NCI-H460 (cell line): Measurements from ENCODE around the gene MX1. TPM values are rescaled to one million over a fixed set of nuclear protein-coding genes. Genes with fewer than 3 reads are reported as not detected.

Experiments used
- DNase-seq: peaks from one replicate; pipeline ENCODE4 v3.0.0-alpha.2; 2016; ENCODE audit warnings: low read depth; ENCODE audit errors: extremely low read depth
- polyA plus RNA-seq: library from polyadenylated mRNA; depleted of rRNA; stranded (reverse); fragments of >200 nt; gene quantifications from 2 replicates; pipeline ENCODE4 v1.2.3, GENCODE V29; 2014; cell fraction: nucleus; rRNA removed
- total RNA-seq: library from RNA; depleted of rRNA; stranded (reverse); fragments of >200 nt; shearing (Covaris generic); gene quantifications from 2 replicates; pipeline ENCODE4 v1.2.3, GENCODE V29; 2014; rRNA removed

MX1 gene, protein sequence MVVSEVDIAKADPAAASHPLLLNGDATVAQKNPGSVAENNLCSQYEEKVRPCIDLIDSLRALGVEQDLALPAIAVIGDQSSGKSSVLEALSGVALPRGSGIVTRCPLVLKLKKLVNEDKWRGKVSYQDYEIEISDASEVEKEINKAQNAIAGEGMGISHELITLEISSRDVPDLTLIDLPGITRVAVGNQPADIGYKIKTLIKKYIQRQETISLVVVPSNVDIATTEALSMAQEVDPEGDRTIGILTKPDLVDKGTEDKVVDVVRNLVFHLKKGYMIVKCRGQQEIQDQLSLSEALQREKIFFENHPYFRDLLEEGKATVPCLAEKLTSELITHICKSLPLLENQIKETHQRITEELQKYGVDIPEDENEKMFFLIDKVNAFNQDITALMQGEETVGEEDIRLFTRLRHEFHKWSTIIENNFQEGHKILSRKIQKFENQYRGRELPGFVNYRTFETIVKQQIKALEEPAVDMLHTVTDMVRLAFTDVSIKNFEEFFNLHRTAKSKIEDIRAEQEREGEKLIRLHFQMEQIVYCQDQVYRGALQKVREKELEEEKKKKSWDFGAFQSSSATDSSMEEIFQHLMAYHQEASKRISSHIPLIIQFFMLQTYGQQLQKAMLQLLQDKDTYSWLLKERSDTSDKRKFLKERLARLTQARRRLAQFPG
- total RNA-seq, result 2.7 and 2.9 TPM in 2 replicates
- 1.2 and 5.0 TPM in 2 replicates for polyA plus RNA-seq

DNA sequence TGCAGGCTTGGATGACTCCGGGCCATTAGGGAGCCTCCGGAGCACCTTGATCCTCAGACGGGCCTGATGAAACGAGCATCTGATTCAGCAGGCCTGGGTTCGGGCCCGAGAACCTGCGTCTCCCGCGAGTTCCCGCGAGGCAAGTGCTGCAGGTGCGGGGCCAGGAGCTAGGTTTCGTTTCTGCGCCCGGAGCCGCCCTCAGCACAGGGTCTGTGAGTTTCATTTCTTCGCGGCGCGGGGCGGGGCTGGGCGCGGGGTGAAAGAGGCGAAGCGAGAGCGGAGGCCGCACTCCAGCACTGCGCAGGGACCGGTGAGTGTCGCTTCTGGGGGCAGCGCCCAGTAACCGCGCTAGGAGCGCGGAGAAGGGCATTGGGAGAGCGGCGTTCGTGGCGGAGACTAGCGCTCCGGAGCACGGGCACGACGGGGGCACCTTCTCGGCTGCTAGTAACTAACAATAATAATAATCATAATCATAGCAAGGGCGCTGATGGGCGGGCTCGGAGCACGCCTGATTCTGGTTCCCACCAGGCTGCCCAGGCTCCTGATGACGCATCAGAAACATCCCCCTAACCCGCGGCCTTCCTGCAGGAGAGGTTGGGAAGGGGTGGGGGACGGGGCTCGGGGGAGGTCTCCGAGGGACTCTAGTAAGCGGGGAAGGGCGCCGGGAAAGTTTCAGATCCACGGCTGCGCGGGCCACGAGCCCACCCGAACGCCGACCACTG, at the start of gene MX1:
Gene MX1, plus strand, starts transcription at position 286 of the 722 bp plus-strand sequence. CDS start 5,832 bp downstream, outside the sequence.
- DNase-seq, result no peak

DNA sequence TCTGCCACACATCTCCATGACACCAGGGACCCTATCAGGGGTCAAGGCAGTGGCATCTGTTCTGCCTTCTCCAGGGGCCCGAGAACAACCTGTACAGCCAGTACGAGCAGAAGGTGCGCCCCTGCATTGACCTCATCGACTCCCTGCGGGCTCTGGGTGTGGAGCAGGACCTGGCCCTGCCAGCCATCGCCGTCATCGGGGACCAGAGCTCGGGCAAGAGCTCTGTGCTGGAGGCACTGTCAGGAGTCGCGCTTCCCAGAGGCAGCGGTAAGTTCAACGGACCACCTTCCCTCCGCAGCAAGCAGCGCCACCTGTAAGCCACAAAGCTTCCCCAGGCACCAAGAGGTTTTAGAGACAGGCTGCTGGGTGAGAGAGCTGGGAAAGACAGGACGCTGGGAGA, 48.3 kb upstream of the MX1 start:
- DNase-seq, result no peak

DNA sequence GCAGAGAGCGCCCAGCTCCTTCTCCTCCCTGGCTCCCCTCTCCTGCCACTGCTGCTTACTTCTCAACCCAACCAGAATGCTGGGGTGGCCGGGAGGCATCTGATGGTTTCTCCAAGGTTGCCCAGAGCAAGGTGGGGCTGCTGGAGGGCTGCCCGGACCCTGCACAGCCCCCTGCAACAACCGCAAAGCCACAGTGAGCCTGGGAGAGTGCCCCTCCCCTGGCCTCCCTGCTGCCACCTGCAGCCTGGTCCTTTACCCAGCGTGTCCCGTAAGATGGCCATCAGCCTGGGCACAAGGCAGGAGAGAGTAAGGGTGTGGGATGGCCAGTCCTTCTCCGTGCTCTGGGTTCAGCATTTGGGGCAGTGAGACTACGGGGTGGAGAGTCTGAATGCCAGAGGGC, 47.2 kb upstream of the MX1 start:
- no peak for DNase-seq

DNA sequence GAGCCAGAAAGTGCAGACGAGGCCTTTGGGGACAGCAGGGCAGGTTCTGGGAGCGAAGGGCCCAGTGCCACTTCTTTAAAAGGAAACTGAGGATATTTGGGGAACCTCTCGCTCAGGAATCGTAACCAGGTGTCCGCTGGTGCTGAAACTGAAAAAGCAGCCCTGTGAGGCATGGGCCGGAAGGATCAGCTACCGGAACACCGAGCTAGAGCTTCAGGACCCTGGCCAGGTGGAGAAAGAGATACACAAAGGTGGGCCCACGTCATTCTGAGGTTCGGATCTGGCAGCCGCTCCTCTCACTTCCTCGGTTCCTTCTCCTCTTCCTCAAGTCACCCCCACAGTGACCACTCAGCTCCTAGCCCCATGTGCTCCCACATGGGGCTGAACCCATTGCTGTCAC, 46.1 kb upstream of the MX1 start:
- no peak for DNase-seq

DNA sequence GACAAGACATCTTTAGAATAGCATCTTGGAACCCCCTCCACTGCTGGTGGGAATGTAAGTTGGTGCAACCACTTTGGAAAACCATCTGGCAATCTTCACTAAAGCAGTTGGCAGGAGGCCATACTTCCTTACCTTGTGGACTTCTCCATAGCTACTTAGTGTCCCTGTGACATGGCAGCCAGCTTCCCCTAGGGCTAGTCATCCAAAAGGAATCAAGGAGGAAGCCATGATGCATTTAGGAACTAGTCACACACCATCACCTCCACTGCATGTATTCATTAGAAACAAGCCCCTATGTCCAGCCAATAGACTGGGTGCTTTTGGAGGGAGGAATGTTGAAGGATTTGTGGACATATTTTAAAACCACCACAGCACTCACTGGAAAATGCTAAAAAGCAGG, 44.3 kb upstream of the MX1 start:
- DNase-seq, result no peak

DNA sequence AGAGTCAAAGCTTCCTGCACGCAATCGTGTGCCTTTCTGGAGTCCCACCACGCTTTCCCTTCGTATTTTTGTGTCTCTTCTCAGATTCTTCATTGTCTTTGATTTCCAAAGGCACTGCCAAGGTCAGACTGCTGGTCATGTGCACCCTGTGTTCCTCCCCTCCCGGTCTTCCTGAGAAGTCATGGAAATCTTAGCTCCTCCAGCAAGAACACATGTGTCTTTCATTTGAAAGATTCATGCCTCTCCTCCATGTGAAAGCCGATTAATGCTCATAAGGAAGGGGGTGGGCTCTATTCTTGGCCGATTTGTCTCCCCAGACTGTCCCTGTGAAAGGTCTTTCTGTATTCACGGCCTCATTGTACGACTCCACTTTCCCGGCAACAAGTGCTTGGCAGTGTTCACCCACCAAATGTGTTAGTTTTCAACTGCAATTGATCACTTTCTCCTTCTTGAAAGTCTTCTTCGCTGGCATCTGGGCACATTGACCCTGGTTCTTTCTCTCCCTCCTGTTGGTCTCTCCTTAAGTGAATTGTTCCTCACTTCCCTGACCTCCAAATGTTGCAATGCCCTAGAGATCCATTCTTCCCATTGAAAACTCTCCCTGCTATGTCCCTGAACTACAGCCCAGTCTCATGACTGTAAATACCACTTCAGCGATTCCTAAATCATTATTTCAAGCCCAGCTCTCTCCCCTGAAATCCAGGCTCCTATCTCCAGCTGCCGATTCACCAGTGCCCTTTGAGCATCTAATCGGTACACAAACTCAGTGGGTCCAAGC, 38.8 kb upstream of the MX1 start:
- no peak for DNase-seq

DNA sequence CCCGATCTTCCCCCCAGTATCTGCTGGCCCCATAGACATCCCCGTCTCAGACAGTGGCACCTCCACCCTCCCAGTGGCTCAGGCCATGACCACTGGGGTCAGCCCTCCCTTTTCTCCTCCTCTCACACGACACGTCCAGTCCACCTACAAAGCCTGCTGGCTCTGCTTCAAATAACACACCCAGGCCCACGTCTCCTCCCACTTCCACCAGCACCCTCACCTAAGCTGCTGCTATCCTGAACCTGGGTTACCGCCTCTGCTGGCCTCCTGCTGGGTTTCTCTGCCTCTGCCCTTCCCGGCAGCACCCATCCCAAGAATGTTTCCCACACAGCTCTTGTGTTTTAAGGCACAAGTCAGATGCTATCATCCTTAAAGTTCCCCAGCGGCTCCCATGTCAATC, 38.2 kb upstream of the MX1 start:
- no peak for DNase-seq

DNA sequence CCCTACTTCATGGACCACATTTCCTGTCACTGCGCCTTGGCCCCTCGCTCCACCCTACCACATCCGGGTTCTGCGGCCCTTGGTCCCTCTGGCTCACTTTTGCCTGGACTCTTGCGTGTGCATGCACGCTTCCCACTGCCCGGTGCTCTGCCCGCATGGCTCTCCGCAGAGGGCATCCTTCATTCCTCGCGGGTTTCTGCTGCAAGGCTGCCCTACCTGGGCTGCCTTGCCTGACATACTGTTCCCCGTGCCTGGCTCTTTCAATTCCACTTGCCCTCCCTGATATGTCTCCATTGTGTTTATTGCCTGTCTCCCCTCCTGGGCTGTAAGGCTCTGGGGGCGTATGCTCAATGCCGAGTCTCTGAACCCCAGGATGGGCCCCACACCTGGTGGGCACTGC, 37.8 kb upstream of the MX1 start:
- no peak for DNase-seq

DNA sequence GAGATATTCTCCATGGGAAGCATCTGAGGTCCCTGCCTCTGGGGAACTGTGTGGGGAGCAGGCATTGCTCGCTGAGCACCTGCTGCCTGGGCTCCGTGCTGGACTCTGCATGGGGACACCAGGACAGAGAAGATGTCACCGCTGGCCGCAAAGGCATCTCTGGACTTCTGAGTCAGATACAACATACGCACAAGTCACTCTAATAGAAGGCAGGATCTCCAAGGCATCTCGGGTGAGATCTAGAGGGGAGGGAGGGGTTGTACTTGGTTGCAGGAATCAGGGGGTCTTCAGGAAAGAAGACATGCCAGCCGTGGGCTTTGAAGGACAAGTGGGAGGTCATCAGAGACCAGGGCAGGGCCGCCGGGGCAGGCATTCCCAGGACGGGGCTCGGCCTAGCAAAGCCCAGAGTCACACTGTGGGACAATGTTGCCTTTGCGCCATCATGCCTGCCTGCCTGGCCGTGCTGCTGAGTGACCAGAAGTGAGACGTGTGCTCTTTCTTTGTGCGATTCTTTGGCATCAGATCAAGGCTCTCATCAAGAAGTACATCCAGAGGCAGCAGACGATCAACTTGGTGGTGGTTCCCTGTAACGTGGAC, 35.9 kb upstream of the MX1 start:
- no peak for DNase-seq

DNA sequence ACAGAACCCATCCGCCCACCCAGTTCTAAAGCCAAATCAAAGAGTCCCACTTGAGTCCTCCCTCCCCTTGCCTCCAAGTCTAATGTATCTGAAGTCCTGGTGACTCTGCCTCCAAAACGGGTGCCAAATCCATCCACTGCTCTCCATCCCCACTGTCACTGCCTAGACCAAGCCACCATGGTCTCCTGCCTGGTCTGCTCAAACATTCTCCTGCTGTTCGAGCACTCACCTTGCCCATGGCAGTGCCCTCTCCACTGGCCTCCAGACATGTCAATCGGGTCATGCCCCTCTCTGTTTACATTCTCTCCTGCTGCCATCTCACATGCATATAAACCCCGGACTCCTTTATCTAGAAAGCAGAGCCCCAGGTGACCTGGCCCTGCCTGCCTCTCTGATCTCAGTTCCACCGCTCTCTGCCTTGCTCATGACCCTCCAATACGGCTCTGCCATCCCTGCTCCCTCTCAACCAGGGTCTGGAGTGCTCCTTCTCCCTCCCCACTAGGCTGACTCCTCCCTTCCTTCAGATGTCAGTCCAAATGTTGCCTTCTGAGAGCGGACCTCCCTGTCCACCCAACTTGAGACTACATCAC, 32.1 kb upstream of the MX1 start:
- no peak for DNase-seq

DNA sequence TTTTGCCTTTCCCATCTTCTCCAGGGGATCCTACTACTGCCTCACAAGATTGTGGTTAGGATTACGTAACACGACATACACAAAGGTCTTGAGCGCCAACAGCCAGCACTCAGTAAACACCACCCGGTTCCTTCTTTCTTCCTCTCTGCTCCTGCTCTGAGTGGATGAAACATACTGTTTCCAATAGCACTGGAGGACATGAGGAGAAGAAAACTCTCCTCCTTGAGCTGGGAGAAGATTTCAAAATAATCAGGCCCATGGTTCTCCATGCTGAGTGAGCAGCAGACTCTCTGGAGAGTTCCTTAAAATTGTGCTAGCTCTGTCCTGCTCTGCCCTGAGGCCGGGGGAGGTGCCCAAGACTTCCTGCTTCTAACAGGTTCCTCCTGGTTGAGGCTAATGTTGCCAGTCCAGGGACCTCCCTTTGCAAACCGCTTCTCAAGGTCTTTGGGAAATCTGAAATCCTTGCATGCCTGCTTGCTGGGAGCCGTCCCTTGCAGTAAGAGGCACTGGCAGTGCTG, 29.4 kb upstream of the MX1 start:
- no peak for DNase-seq

DNA sequence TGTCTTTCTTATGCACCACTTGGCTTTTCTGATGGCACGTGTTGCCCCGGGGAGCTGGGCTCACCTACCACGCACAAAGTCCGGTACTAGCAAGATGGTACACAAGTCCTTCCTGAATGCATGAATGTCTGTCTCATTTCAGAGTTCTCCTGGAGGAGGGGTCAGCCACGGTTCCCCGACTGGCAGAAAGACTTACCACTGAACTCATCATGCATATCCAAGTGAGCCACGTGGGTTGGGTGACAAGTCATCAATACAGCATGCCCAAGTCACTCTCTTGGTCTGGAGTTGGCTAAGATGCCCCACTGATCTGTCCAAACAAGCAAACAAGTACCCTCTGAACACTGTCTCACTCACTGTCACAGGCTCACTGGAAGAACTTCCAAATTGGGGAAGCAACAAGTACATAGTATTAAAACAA, 28.6 kb upstream of the MX1 start:
- no peak for DNase-seq

DNA sequence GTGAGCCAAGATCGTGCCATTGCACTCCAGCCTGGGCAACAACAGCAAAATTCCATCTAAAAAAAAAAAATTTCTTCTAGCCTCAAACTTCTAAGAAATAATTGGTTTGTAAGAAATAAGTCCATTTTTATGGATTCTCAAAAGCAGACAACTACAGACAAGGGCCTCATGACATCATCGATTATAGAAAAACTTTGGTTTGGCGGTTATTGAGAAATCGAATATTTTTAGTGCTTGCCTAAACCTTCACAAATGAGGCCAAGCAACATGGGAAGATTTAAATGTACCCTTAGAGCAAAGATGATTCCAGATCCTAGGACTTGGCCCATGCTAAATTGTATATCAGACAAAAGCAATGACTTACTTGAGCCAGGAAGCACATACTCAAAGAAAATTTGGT, 27.8 kb upstream of the MX1 start:
- DNase-seq, result no peak

DNA sequence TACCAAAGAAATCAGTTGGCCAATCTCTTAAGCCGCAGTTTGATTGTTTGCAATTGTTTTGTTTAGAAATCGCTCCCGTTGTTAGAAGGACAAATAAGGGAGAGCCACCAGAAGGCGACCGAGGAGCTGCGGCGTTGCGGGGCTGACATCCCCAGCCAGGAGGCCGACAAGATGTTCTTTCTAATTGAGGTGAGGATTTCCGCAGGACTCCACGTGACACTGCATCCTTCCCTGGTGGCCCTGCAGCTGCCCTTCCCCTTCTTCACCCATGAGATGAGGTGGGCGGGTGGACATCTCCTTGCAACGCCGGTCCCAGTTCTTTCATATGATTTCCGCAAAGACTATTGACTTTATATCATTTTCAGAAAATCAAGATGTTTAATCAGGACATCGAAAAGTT, 27.2 kb upstream of the MX1 start:
- no peak for DNase-seq

DNA sequence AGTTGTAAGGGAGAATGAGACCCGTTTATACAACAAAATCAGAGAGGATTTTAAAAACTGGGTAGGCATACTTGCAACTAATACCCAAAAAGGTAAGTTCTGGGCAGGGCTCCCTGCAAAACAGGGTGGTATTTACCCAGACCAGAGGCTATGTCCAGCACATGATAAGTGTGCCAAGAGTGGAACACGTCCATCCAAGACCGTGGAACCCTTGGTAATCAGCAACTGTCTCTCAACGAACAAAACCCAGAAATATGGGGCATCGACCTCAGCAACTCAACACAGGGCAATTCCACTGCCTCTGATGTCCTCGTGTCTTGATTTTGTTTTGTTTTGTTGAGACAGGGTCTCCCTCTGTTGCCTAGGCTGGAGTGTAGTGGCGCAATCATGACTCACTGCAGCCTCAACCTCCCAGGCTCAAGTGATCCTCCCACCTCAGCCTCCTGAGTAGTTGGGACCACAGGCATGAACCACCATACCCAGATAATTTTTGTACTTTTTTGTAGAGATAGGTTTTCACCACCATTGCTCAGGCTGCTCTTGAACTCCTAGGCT, 26.7 kb upstream of the MX1 start:
- no peak for DNase-seq

DNA sequence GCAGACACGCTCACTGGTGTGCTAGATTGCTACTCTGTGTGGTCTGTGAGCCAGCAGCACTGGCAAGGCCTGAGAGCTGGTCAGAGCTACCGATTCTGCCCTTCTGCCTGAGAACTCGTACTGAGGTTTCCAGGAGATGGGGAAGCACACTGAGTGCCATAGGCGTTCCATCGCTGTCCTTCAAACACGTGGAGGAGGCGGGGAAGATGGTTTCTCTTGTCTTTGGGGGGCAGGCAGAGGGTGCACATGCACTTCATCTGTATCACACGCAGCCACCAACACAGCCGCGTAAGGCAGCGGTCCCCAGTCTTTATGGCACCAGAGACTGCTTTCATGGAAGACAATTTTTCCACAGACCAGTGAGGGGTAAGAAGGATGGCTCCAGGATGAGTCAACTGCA, 23.8 kb upstream of the MX1 start:
- DNase-seq, result no peak

DNA sequence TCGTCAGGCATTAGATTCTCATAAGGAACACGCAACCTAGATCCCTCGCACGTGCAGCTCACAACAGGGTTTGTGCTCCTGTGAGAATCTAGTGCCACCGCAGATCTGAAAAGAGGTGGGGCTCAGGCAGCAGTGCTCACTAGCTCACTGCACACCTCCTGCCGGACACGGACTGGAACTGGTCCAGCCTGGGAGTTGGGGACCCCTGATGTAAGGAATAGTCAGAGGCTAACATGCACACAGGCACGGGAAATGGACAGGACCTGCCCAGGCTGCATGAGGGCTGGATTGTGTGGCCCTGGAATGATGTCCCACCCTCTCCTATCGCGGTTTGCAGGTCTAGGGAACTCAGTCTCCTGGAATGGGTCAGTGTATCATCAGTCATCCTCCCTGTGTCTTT, 23.2 kb upstream of the MX1 start:
- DNase-seq, result no peak

DNA sequence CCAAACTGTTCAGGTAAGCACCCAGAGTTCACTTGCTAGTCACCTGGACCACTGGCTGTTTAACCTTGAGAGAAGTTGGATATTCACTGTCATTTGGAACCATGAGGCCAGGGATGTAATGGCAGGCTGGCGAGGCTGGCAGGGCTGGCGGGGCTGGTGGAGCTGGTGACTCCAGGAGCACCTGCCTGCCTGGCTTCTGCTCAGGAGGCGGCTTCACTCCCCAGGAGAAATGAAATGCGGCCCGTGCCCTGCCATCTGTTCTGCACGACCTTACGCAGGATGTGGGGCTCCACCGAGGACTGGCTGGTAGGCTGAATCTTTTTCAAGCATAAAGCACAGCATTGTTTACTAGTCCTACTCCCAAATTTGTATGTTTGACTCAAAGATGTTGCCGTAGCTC, 22.7 kb upstream of the MX1 start:
- no peak for DNase-seq

DNA sequence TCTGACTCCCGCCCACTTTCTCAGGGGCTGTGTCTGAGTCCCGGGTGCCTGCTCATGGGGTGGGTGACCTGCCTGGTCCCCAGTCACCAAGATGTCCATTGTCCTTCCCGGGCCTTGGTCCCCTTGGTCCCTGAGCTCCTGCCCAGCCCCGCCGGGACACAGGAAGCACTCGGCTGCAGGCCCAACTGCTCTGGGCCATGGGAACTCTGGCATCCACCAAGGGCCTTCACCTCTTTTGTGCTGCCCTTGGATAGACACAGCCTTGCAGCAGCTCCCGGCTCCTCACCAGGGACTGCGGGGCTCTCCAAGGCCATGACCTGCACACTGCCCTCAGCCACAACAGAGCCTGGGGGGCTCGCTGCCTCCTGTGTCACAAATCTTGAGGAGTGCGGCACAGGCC, 22.1 kb upstream of the MX1 start:
- DNase-seq, result no peak

DNA sequence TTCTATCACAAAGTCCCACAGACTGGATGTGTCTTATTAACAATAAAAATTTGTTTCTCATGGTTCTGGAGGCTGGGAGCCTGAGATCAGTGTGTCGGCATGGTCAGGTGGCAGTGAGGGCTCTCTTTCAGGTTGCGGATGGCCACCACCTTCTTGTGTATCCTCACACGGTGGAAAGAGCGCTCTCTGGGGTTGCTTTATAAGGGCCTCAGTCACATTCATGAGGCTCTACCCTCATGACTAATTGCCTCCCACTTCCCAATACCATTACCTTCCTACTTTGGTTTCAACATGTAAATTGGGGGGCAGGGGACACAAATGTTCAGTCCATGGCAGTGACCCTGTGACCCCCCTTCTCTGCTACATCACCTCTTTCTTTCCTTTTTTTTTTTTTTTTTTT, 20.7 kb upstream of the MX1 start:
- DNase-seq, result no peak
